Measurements from ENCODE around the gene VWA5B1.

VWA5B1 gene

GRCh38 chr1:20379075-20379474 lies 88.4 kb downstream of the VWA5B1 start:
- Histone ChIP-seq H3K79me2 (ENCODE audit: low read length) (no peaks in the 10 kb centered on the region), H3F3A (ENCODE audit: insufficient read depth, low read length) (no peaks in the 10 kb centered on the region), H3K9me3 (replicated peaks; ENCODE audit: insufficient read depth, low read length) (no peaks in the 10 kb centered on the region), H3K9me2 (replicated peaks; ENCODE audit: insufficient read depth, low read length) (no peaks in the 10 kb centered on the region), H3K9ac (ENCODE audit: low read length) (no peak overlapping the region), H3K4me2 (ENCODE audit: low read depth, low read length) (no peak overlapping the region), H4K20me1 (ENCODE audit: insufficient read depth, low read length) (no peaks in the 10 kb centered on the region), H3K4me1 (ENCODE audit: low read length) (no peaks in the 10 kb centered on the region), H3K36me3 (replicated peaks; ENCODE audit: insufficient read depth, low read length) (no peaks in the 10 kb centered on the region), H2AFZ (ENCODE audit: low read length) (no peak overlapping the region), H3K27ac (ENCODE audit: low read length) (no peak overlapping the region), H3K4me3 (ENCODE audit: low read length) (no peak overlapping the region), H3K27me3 (replicated peaks; ENCODE audit: insufficient read depth, low read length) (peaks cover 93% of the 10 kb centered on the region)
- TF ChIP-seq EZH2phosphoT487 (IDR thresholded peaks at IDR 0.05; ENCODE audit: low read length) (no peak), EZH2 (optimal IDR thresholded peaks at IDR 0.05; ENCODE audit: low read depth, low read length) (no peak), CTCF (IDR thresholded peaks at IDR 0.05; ENCODE audit: low read length) (no peak)
- no peak for DNase-seq

- no peak for DNase-seq
- Histone ChIP-seq H3K27me3 (replicated peaks; ENCODE audit: insufficient read depth, low read length) (peaks cover 93% of the 10 kb centered on the region), H3K27ac (ENCODE audit: low read length) (no peak overlapping the region), H3K9me3 (replicated peaks; ENCODE audit: insufficient read depth, low read length) (no peaks in the 10 kb centered on the region), H3K9ac (ENCODE audit: low read length) (no peak overlapping the region), H2AFZ (ENCODE audit: low read length) (no peak overlapping the region), H3F3A (ENCODE audit: insufficient read depth, low read length) (no peaks in the 10 kb centered on the region), H3K36me3 (replicated peaks; ENCODE audit: insufficient read depth, low read length) (no peaks in the 10 kb centered on the region), H3K9me2 (replicated peaks; ENCODE audit: insufficient read depth, low read length) (no peaks in the 10 kb centered on the region), H4K20me1 (ENCODE audit: insufficient read depth, low read length) (no peaks in the 10 kb centered on the region), H3K4me3 (ENCODE audit: low read length) (no peak overlapping the region), H3K4me1 (ENCODE audit: low read length) (no peaks in the 10 kb centered on the region), H3K4me2 (ENCODE audit: low read depth, low read length) (no peak overlapping the region), H3K79me2 (ENCODE audit: low read length) (no peaks in the 10 kb centered on the region)
- TF ChIP-seq EZH2 (optimal IDR thresholded peaks at IDR 0.05; ENCODE audit: low read depth, low read length) (no peak), CTCF (IDR thresholded peaks at IDR 0.05; ENCODE audit: low read length) (no peak), EZH2phosphoT487 (IDR thresholded peaks at IDR 0.05; ENCODE audit: low read length) (no peak)
These were observed 89.5 kb downstream of the VWA5B1 start for GRCh38 chr1:20380175-20380574.

- Histone ChIP-seq H3K4me3 (ENCODE audit: low read length) (no peak overlapping the region), H3K4me2 (ENCODE audit: low read depth, low read length) (no peak overlapping the region), H3K27me3 (replicated peaks; ENCODE audit: insufficient read depth, low read length) (peaks cover 93% of the 10 kb centered on the region), H3K79me2 (ENCODE audit: low read length) (no peaks in the 10 kb centered on the region), H2AFZ (ENCODE audit: low read length) (no peak overlapping the region), H4K20me1 (ENCODE audit: insufficient read depth, low read length) (no peaks in the 10 kb centered on the region), H3F3A (ENCODE audit: insufficient read depth, low read length) (no peaks in the 10 kb centered on the region), H3K9ac (ENCODE audit: low read length) (no peak overlapping the region), H3K9me2 (replicated peaks; ENCODE audit: insufficient read depth, low read length) (no peaks in the 10 kb centered on the region), H3K27ac (ENCODE audit: low read length) (no peak overlapping the region), H3K9me3 (replicated peaks; ENCODE audit: insufficient read depth, low read length) (no peaks in the 10 kb centered on the region), H3K36me3 (replicated peaks; ENCODE audit: insufficient read depth, low read length) (no peaks in the 10 kb centered on the region), H3K4me1 (ENCODE audit: low read length) (no peaks in the 10 kb centered on the region)
- DNase-seq, result no peak
- TF ChIP-seq EZH2phosphoT487 (IDR thresholded peaks at IDR 0.05; ENCODE audit: low read length), result no peak
- no peak for TF ChIP-seq CTCF (IDR thresholded peaks at IDR 0.05; ENCODE audit: low read length)
- no peak for TF ChIP-seq EZH2 (optimal IDR thresholded peaks at IDR 0.05; ENCODE audit: low read depth, low read length)
These were observed 90.0 kb downstream of the VWA5B1 start for GRCh38 chr1:20380616-20381035.
